ENCODE data around the gene MRPL37.

DNA sequence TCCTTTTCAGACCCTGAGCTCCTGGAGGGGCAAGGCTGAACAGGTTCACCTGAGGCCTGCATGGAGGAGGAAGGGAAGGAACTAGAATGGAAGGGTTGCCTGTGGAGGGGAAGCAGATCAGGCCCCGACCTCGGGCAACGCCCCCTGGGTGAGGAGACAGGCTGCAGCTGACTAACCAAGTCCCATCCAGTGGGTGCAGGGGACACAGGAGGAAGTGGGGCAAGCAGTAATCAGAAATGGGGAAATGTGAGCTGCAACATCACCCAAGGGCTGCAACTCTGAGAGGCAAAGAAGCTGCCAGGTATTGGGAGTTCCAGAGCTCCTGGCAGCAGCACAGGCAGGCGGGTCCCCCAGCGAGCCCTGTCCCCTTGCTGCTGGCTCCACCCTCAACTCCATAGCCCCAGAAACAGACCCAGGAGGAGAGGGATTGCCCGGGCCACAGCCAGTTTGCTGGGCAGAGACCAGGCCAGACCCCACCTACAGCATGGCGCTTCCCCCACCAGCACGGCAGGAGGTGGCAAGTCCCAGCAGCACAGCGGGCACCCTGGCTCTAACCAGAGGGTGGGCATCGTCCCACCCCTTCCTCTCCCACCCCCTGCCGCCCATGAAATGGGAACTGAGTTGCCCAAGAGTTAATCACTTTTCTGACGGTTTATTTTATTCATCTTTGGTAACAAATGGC is 38.5 kb downstream of the MRPL37 start:
- no peak for TF ChIP-seq CTCF (conservative IDR thresholded peaks at IDR 0.05; ENCODE audit: low read length)
- no peak for TF ChIP-seq EZH2phosphoT487 (IDR thresholded peaks at IDR 0.05; ENCODE audit: borderline replicate concordance, low read depth, low read length)

Data from OCI-LY7 (cell line).